ENCODE data around the gene FAHD2B.
A peak's percentile ranks its signal among the peaks of the same experiment; 100 is the strongest.
"Not testable (repeated sequence)": the region's sequence is repeated elsewhere in the genome, so short reads cannot be mapped to it uniquely, and the experiment has no call there.

Gene FAHD2B

GRCh38 chr2:97094772-97095611 lies at the start of gene FAHD2B:
TSS of gene FAHD2B (minus strand) at chr2:97094882. CDS start at chr2:97091706, 3,176 bp downstream.
- peak; percentile 84 for DNase-seq

- not testable (repeated sequence) for DNase-seq
These were observed 49.3 kb upstream of the FAHD2B start for GRCh38 chr2:97144016-97144415.

GRCh38 chr2:97129090-97129489 lies 34.4 kb upstream of the FAHD2B start:
- not testable (repeated sequence) for DNase-seq

- DNase-seq: not testable (repeated sequence)
These were observed 19.2 kb upstream of the FAHD2B start for GRCh38 chr2:97113882-97114255.

- peak; percentile 86 for DNase-seq
These were observed 18.6 kb upstream of the FAHD2B start, which contains the start of gene ANKRD36 for GRCh38 chr2:97113050-97113881. TSS of gene ANKRD36 (plus strand) at chr2:97113153. CDS start at chr2:97113740, 587 bp downstream.

GRCh38 chr2:97112320-97113049 lies 17.8 kb upstream of the FAHD2B start:
- DNase-seq: peak; percentile 51

- DNase-seq: not testable (repeated sequence)
These were observed 16.6 kb upstream of the FAHD2B start for GRCh38 chr2:97111246-97111645.

GRCh38 chr2:97106878-97107277 lies 12.2 kb upstream of the FAHD2B start:
- DNase-seq: not testable (repeated sequence)

GRCh38 chr2:97098786-97099372 lies 4.2 kb upstream of the FAHD2B start:
- DNase-seq: not testable (repeated sequence)

GRCh38 chr2:97095661-97096060 lies 979 bp upstream of the FAHD2B start:
- DNase-seq: no peak

- not testable (repeated sequence) for DNase-seq
These were observed 505 bp downstream of the FAHD2B start for GRCh38 chr2:97093983-97094771.

GRCh38 chr2:97092946-97093345 lies 1.7 kb downstream of the FAHD2B start:
- not testable (repeated sequence) for DNase-seq

GRCh38 chr2:97088706-97089105 lies 6.0 kb downstream of the FAHD2B start:
- DNase-seq: not testable (repeated sequence)

GRCh38 chr2:97085093-97085492 lies 9.6 kb downstream of the FAHD2B start:
- DNase-seq: not testable (repeated sequence)

- DNase-seq: not testable (repeated sequence)
These were observed 11.2 kb downstream of the FAHD2B start for GRCh38 chr2:97083516-97083915.

- DNase-seq: not testable (repeated sequence)
These were observed 12.5 kb downstream of the FAHD2B start for GRCh38 chr2:97082206-97082605.

- not testable (repeated sequence) for DNase-seq
These were observed 13.8 kb downstream of the FAHD2B start for GRCh38 chr2:97080855-97081254.

GRCh38 chr2:97077213-97077612 lies 17.5 kb downstream of the FAHD2B start:
- not testable (repeated sequence) for DNase-seq

- not testable (repeated sequence) for DNase-seq
These were observed 23.8 kb downstream of the FAHD2B start for GRCh38 chr2:97070915-97071314.

- not testable (repeated sequence) for DNase-seq
These were observed 26.0 kb downstream of the FAHD2B start for GRCh38 chr2:97068722-97069121.

- DNase-seq: no peak
These were observed 26.6 kb downstream of the FAHD2B start for GRCh38 chr2:97068074-97068473.

Data from activated naive CD4-positive, alpha-beta T cell treated with Interleukin-2 at 50 U/mL for 16 hours (primary cell).